ENCODE results near the gene NAALADL2. TPM values are rescaled to one million over a fixed set of nuclear protein-coding genes. Genes with fewer than 3 reads are reported as not detected.

NAALADL2 gene
- total and polyA plus RNA-seq, 2 of the 13 experiments (the other 11 are each of a cell fraction or from before 2014, with no cell fraction given), result 0.08 TPM; not detected in 1

DNA sequence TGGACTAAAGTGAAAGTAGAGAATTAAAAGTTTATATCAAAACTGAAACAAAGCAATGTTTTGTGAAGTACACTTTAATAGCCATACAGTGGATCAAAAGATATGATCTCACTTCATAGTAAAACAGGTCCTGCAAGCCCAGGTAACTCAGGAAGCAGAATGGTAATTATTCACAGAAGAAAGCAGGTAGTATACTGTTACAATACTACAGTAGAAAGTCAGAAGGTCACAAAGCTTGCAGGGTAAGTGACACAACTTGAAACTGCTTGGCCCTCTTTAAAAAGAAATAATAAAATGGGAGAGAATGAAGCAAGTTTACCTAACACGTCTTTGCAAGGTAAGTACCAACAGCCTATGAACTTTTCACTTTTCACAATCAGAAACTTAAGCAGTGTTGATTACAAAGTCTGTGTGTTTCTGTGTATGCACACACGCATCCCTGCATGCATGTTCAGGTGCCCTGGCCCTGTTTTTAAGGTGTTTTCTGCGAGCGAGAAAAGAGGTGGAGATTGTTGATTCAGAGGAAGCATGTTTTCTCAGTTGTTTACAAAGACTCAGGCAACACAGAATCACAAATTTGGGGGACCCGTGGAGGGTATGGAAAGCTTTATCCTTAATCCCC, at the start of gene NAALADL2 (continued):
- TF ChIP-seq NFRKB (IDR thresholded peaks at IDR 0.05) (no peak), STAT5B (CRISPR knock-in tag; IDR thresholded peaks at IDR 0.05) (no peak)
- TF ChIP-seq, protein P1, sequence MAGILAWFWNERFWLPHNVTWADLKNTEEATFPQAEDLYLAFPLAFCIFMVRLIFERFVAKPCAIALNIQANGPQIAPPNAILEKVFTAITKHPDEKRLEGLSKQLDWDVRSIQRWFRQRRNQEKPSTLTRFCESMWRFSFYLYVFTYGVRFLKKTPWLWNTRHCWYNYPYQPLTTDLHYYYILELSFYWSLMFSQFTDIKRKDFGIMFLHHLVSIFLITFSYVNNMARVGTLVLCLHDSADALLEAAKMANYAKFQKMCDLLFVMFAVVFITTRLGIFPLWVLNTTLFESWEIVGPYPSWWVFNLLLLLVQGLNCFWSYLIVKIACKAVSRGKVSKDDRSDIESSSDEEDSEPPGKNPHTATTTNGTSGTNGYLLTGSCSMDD (CRISPR knock-in tag; IDR thresholded peaks at IDR 0.05), result no peak

DNA sequence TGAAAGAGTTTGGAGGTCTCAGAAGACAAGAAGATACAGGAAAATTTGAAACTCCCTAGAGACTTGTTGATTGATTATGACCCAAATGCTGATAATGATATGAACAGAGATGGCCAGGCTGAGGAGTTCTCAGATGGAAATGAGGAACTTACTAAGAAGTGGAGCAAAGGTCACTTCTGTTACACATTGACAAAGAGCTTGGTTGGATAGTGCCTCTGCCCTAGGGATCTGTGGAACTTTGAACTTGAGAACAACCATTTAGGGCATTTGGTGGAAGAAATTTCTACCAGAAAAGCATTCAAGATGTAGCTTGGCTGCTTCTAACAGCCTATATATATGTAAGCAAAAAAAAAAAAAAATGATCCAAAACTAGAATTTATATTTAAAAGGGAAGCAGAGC, 48.9 kb upstream of the NAALADL2 start:
- POLR2A ChIA-PET, result no interaction called here
- no peak for ATAC-seq
- intact Hi-C loops (cut with micrococcal nuclease; ENCODE audit: unreplicated experiment), result no loop called here
- H3K27me3 ChIP-seq (ENCODE audit: control insufficient read depth in 1 of 2, insufficient read depth in 2 of 2, low read length in 2 of 2), result no peaks in the 10 kb centered on the region
- CTCF ChIA-PET (ENCODE audit: low intra/inter-chr PET ratio, low total read pairs), result no interaction called here
- no peak overlapping the region for H3K27ac ChIP-seq (ENCODE audit: extremely low read length, insufficient read depth, low read length)
- no TSS peak for BruUV-seq (replicated peaks)
- in situ Hi-C loops (cut with HindIII; ENCODE audit: extremely low pct_ligation_motif_present, low pct_unique_long_range_greater_than_20kb), result no loop called here
- H3K4me2 ChIP-seq (ENCODE audit: low read depth, low read length), result no peak overlapping the region
- DNase-seq (ENCODE audit: low spot score), result no peak
- H3K9ac ChIP-seq (ENCODE audit: insufficient read depth, low read depth, low read length), result no peak overlapping the region
- TF ChIP-seq ZSCAN21 (CRISPR knock-in tag; IDR thresholded peaks at IDR 0.05; ENCODE audit: borderline replicate concordance) (no peak), GABPB1 (CRISPR knock-in tag; IDR thresholded peaks at IDR 0.05) (no peak), TGIF2 (CRISPR knock-in tag; IDR thresholded peaks at IDR 0.05) (no peak), KMT2B (CRISPR knock-in tag; IDR thresholded peaks at IDR 0.05) (no peak), PAF1 (CRISPR knock-in tag; IDR thresholded peaks at IDR 0.05) (no peak), SMAD1 (CRISPR knock-in tag; IDR thresholded peaks at IDR 0.05; ENCODE audit: borderline replicate concordance, low read depth) (no peak), FLYWCH1 (CRISPR knock-in tag; IDR thresholded peaks at IDR 0.05) (no peak), ZNF790 (CRISPR knock-in tag; IDR thresholded peaks at IDR 0.05; ENCODE audit: borderline replicate concordance) (no peak)
- no peaks in the 10 kb centered on the region for H3K36me3 ChIP-seq (replicated peaks in 1 of 2; ENCODE audit: control insufficient read depth in 1 of 2, insufficient read depth in 2 of 2, low read length in 2 of 2)
- no peaks in the 10 kb centered on the region for H3K4me1 ChIP-seq (ENCODE audit: insufficient read depth, low read length)
- H3K4me3 ChIP-seq (replicated peaks in 1 of 3; ENCODE audit: insufficient read depth in 1 of 3, low read depth in 2 of 3, low read length in 3 of 3), result no peak overlapping the region
- no peaks in the 10 kb centered on the region for H3K79me2 ChIP-seq (ENCODE audit: insufficient read depth, low read length)
- peaks cover 32% of the 10 kb centered on the region for H3K9me3 ChIP-seq (ENCODE audit: low read length)
- no peak for FAIRE-seq
- no peaks in the 10 kb centered on the region for H4K20me1 ChIP-seq (ENCODE audit: insufficient read depth, low read length)
- H2AFZ ChIP-seq (ENCODE audit: low read length), result no peak overlapping the region
